Parathyroid adenoma (tissue), 2 donors: ENCODE measurements around the gene SCARF2.

Experiments used
- H2AFZ ChIP-seq: fragments of 300-600 bp; sonication (generic); one replicate; pipeline ENCODE4 v1.7.0; 2017; ENCODE audit warnings: antibody characterized with exemption, mild to moderate bottlenecking
- H3K27ac ChIP-seq: fragments of 300-600 bp; sonication (generic); one replicate; pipeline ENCODE4 v1.7.0; 2017
- H3K27me3 ChIP-seq: fragments of 300-600 bp; sonication (generic); one replicate; pipeline ENCODE4 v1.7.0; 2017; ENCODE audit warnings: low read length; ENCODE audit not compliant: control insufficient read depth, insufficient read depth
- H3K36me3 ChIP-seq: fragments of 300-600 bp; sonication (generic); one replicate; pipeline ENCODE4 v1.7.0; 2017; ENCODE audit warnings: low read length; ENCODE audit not compliant: control insufficient read depth, insufficient read depth
- H3K4me1 ChIP-seq: fragments of 300-600 bp; sonication (generic); one replicate; pipeline ENCODE4 v1.7.0; 2017; ENCODE audit warnings: control low read depth
- H3K4me2 ChIP-seq: fragments of 300-600 bp; sonication (generic); one replicate; pipeline ENCODE4 v1.7.0; 2017; ENCODE audit warnings: low read length
- H3K4me3 ChIP-seq: fragments of 300-600 bp; sonication (generic); one replicate; pipeline ENCODE4 v1.7.0; 2017; ENCODE audit warnings: low read depth, low read length
- H3K79me2 ChIP-seq: fragments of 300-600 bp; sonication (generic); one replicate; pipeline ENCODE4 v1.7.0; 2017; ENCODE audit warnings: control low read depth
- H3K9ac ChIP-seq: fragments of 300-600 bp; sonication (generic); one replicate; pipeline ENCODE4 v1.7.0; 2017; ENCODE audit warnings: mild to moderate bottlenecking
- H3K9me3 ChIP-seq: fragments of 300-600 bp; sonication (generic); one replicate; pipeline ENCODE4 v1.7.0; 2017; ENCODE audit warnings: low read length; ENCODE audit not compliant: control insufficient read depth
- TF ChIP-seq, protein P1 (sequence below): fragments of 300-600 bp; sonication (generic); IDR thresholded peaks from one replicate; pipeline ENCODE4 v1.7.0; 2017; ENCODE audit warnings: antibody characterized with exemption, mild to moderate bottlenecking
- donor health status: primary hyperparathyroidism.

The SCARF2 gene

DNA sequence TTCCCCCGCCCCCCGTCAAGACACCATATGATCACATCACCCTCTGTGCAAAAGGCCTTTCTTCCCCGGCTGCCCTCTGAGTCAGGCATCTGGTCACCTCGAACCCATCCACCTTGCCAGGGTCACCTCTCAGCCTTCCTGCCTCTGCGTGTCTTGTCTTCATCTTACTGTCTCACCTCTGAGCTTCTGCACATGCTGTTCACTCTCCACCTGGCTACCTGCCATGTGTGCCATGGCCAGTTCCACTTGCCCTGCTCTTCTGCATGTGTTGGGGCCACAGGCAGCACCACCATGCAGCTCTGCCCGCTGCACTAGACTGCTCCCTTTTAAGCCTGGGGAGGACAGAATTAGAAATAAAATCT is 33.9 kb downstream of the SCARF2 start:
- Histone ChIP-seq H3K36me3 (no peaks in the 10 kb centered on the region), H3K27ac (no peak overlapping the region), H3K4me1 (no peaks in the 10 kb centered on the region), H3K9ac (no peak overlapping the region), H3K4me3 (no peak overlapping the region), H2AFZ (no peak overlapping the region), H3K27me3 (no peaks in the 10 kb centered on the region), H3K9me3 (no peaks in the 10 kb centered on the region), H3K79me2 (no peaks in the 10 kb centered on the region), H3K4me2 (no peak overlapping the region)
- TF ChIP-seq, protein P1, sequence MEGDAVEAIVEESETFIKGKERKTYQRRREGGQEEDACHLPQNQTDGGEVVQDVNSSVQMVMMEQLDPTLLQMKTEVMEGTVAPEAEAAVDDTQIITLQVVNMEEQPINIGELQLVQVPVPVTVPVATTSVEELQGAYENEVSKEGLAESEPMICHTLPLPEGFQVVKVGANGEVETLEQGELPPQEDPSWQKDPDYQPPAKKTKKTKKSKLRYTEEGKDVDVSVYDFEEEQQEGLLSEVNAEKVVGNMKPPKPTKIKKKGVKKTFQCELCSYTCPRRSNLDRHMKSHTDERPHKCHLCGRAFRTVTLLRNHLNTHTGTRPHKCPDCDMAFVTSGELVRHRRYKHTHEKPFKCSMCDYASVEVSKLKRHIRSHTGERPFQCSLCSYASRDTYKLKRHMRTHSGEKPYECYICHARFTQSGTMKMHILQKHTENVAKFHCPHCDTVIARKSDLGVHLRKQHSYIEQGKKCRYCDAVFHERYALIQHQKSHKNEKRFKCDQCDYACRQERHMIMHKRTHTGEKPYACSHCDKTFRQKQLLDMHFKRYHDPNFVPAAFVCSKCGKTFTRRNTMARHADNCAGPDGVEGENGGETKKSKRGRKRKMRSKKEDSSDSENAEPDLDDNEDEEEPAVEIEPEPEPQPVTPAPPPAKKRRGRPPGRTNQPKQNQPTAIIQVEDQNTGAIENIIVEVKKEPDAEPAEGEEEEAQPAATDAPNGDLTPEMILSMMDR: no peak

DNA sequence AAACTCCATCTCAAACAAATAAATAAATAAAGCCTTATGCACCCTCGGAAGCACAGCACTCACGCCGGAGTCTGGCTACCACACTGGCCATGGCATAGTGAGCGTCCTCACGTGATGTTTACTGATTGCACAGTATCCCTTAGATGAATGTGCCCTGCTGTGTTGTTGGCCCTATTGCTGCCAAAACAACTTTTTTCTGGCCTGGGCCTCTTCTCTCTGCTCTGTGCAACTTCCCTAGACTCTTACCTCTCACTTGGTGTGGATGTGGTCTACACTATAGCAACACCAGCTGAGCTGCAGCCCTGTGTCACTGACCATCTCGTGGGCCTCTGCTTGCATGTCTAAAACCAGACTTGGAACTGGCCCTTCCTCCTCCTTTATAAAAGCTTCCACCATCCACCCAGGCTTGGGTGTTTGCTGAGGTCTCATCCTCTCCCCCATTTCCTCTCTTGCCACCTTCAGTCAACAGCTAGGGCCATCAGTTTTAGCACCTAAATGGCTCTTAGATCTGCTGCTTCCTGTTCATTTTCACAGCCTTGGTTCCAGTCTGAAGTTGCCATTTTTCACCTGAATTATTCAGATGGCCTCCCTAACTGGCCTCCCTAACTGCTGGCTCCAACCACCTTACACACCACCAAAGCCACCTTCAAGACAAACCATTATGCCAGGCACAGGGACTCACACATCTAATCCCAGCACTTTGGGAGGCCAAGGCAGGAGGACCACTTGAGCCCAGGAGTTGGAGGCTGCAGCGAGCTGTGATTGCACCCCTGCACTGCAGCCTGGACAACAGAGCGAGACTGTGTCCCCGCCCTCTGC is 34.5 kb downstream of the SCARF2 start:
- no peaks in the 10 kb centered on the region for H3K27me3 ChIP-seq
- H3K4me2 ChIP-seq: no peak overlapping the region
- H3K4me3 ChIP-seq: no peak overlapping the region
- no peak overlapping the region for H2AFZ ChIP-seq
- no peak overlapping the region for H3K9ac ChIP-seq
- no peak overlapping the region for H3K27ac ChIP-seq
- H3K4me1 ChIP-seq: no peaks in the 10 kb centered on the region
- no peaks in the 10 kb centered on the region for H3K36me3 ChIP-seq
- H3K9me3 ChIP-seq: no peaks in the 10 kb centered on the region
- H3K79me2 ChIP-seq: no peaks in the 10 kb centered on the region
- TF ChIP-seq, protein P1: no peak

DNA sequence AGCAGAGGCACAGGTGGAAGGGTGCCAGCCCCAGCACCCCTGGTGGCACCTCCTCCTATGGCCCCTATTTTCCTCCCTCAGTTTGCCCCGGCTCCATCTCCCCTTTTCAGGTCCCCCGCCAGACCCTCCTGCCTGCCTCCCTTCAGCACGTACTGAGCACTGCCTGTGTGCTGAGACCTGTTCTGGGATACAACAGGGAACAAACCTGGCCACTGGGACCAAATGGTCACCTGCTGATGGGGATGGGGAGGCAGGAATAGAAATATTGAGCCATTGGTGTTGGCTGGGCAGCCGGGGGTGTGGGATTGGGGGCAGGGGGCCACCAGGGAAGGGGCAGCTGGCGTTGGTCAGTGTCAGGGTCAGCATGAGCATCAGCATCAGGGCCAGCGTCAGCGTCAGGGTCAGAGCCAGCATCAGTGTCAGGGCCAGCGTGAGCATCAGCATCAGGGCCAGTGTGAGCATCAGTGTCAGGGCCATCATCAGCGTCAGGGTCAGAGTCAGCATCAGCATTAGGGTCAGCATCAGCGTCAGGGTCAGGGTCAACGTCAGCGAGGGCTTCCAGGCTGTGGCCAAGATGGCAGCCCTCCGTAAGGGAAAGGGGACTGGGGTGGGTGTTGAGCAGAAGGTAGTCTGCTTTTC is 36.1 kb downstream of the SCARF2 start:
- TF ChIP-seq, protein P1: no peak
- H3K4me2 ChIP-seq: no peak overlapping the region
- H3K4me3 ChIP-seq: no peak overlapping the region
- H3K9me3 ChIP-seq: no peaks in the 10 kb centered on the region
- H3K27ac ChIP-seq: no peak overlapping the region
- no peak overlapping the region for H2AFZ ChIP-seq
- no peak overlapping the region for H3K9ac ChIP-seq
- H3K4me1 ChIP-seq: no peaks in the 10 kb centered on the region
- no peaks in the 10 kb centered on the region for H3K36me3 ChIP-seq
- H3K79me2 ChIP-seq: no peaks in the 10 kb centered on the region
- H3K27me3 ChIP-seq: no peaks in the 10 kb centered on the region

DNA sequence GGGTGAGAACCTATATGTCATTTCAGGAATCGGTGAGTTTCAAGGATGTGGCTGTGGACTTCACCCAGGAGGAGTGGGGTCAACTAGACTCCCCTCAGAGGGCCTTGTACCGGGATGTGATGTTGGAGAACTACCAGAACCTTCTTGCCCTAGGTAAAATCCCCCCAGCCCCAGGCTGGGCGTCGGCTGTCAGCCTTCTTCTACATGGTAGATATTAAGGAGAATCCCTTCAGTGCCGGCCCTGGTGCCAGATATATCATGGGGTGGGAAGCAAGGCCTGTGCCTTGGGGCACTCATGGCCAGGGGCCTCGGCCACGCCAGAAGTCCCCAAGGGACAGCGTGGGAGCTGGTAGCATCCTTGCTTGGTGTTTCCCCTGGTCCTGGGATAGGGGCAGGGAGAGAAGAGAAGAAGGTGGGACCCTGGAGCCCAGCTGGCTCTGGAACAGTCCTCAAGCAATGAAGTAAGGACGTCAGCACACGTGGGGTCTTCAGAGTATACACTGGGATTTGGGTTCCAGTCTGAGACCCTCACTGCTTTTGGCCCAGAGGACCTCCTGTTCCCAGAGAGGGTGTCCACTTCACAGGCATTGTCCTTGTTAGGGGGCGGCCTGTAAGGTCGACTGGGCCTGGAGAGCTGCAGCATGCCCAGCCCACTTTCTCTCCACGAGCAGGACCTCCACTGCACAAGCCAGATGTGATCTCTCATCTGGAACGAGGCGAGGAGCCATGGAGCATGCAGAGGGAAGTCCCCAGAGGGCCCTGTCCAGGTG is 36.8 kb downstream of the SCARF2 start:
- TF ChIP-seq, protein P1: no peak
- H3K4me2 ChIP-seq: no peak overlapping the region
- H3K79me2 ChIP-seq: no peaks in the 10 kb centered on the region
- H3K4me1 ChIP-seq: no peaks in the 10 kb centered on the region
- no peaks in the 10 kb centered on the region for H3K27me3 ChIP-seq
- no peak overlapping the region for H2AFZ ChIP-seq
- H3K36me3 ChIP-seq: no peaks in the 10 kb centered on the region
- H3K9me3 ChIP-seq: no peaks in the 10 kb centered on the region
- no peak overlapping the region for H3K27ac ChIP-seq
- H3K9ac ChIP-seq: no peak overlapping the region
- H3K4me3 ChIP-seq: no peak overlapping the region
